Esophagus squamous epithelium (tissue), 5 donors: Measurements from ENCODE around the gene SMIM22. TPM values are rescaled to one million over a fixed set of nuclear protein-coding genes. Genes with fewer than 3 reads are reported as not detected.

Experiments
- DNase-seq: peaks from one replicate; lab custom pipeline; 2025; lab: John Stamatoyannopoulos, UW
- H3K27ac ChIP-seq, 4 donors: fragments of 200-600 bp; sonication (generic); one replicate each; pipeline ENCODE4 v1.5.1; 2016 to 2019; ENCODE audit warnings: mild to moderate bottlenecking in 1 of 4
- H3K27me3 ChIP-seq, 4 donors: fragments of 200-600 bp; sonication (generic); 1 replicate in 3 of 4; 2 replicates in 1 of 4; pipeline versions ENCODE4 v1.5.1 to v1.6.0; 2017 to 2021; ENCODE audit warnings: antibody characterized with exemption in 1 of 4
- H3K36me3 ChIP-seq, 3 donors: fragments of 200-600 bp; sonication (generic); one replicate each; pipeline ENCODE4 v1.5.1; 2016 to 2019
- H3K4me1 ChIP-seq, 3 donors: fragments of 200-600 bp; sonication (generic); one replicate each; pipeline ENCODE4 v1.5.1; 2017 to 2019
- H3K4me3 ChIP-seq, 4 donors: fragments of 200-600 bp; sonication (generic); 1 replicate in 3 of 4; 2 replicates in 1 of 4; pipeline ENCODE4 v1.5.1; 2016 to 2019; ENCODE audit warnings: mild to moderate bottlenecking in 2 of 4, moderate library complexity in 1 of 4
- H3K9me3 ChIP-seq, 3 donors: fragments of 200-600 bp; sonication (generic); one replicate each; pipeline ENCODE4 v1.5.1; 2016 to 2019
- POLR2A ChIP-seq, 4 donors: fragments of 450-650 bp; IDR thresholded peaks; one replicate each; pipeline ENCODE4 v1.6.1; 2017; ENCODE audit warnings: antibody characterized with exemption in 4 of 4, mild to moderate bottlenecking in 4 of 4, moderate library complexity in 3 of 4
- WGBS, 2 donors: methylation state at CpG; one replicate each; pipeline ENCODE4 v1.1.5; 2018; 5-methylcytosine and 5-hydroxymethylcytosine counted together
- intact Hi-C: fragments of 100-400 bp; cut with DNase I; formaldehyde crosslinking; loops from one replicate; pipeline ENCODE4 v1.15.0; 2022
- total RNA-seq, 4 donors: library from RNA; depleted of rRNA; stranded (reverse); fragments of >200 nt; gene quantifications; one replicate each; pipeline ENCODE4 v1.1.0, GENCODE V29; 2016
- TF ChIP-seq, protein P1 (sequence below), 6 experiments: fragments of 450-650 bp in 4 of 6; fragments of 200-600 bp in 2 of 6; sonication (generic) in 2 of 6; IDR thresholded peaks; one replicate each; pipeline ENCODE4 v1.5.1; 2016 to 2019; ENCODE audit warnings: antibody characterized with exemption in 6 of 6, mild to moderate bottlenecking in 4 of 6, moderate library complexity in 4 of 6
- donor health status: DM: yes; HTN: yes; CAD: no.

SMIM22 gene
- total RNA-seq, 4 donors from 2014 or later = 4.8 to 10.2 (median 5.2) TPM; not detected in 1

GRCh38 chr16:4763791-4764190 is 31.4 kb upstream of the SMIM22 start:
- H3K27ac ChIP-seq = no peak overlapping the region
- no peaks in the 10 kb centered on the region for H3K9me3 ChIP-seq
- no peak for TF ChIP-seq POLR2A (IDR thresholded peaks at IDR 0.05)
- TF ChIP-seq, protein P1, sequence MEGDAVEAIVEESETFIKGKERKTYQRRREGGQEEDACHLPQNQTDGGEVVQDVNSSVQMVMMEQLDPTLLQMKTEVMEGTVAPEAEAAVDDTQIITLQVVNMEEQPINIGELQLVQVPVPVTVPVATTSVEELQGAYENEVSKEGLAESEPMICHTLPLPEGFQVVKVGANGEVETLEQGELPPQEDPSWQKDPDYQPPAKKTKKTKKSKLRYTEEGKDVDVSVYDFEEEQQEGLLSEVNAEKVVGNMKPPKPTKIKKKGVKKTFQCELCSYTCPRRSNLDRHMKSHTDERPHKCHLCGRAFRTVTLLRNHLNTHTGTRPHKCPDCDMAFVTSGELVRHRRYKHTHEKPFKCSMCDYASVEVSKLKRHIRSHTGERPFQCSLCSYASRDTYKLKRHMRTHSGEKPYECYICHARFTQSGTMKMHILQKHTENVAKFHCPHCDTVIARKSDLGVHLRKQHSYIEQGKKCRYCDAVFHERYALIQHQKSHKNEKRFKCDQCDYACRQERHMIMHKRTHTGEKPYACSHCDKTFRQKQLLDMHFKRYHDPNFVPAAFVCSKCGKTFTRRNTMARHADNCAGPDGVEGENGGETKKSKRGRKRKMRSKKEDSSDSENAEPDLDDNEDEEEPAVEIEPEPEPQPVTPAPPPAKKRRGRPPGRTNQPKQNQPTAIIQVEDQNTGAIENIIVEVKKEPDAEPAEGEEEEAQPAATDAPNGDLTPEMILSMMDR (IDR thresholded peaks at IDR 0.05) = no peak
- H3K4me1 ChIP-seq = peaks cover 21 to 58% (median 25%) of the 10 kb centered on the region in 3 donors
- no peak for DNase-seq
- WGBS, 2 donors = 83 to 86% methylated on average over 2 to 4 of the region's 7 CpGs
- H3K36me3 ChIP-seq = peaks cover 22 to 68% (median 34%) of the 10 kb centered on the region in 3 donors
- H3K27me3 ChIP-seq = no peaks in the 10 kb centered on the region
- no peak overlapping the region for H3K4me3 ChIP-seq
- intact Hi-C loops = no loop called here

GRCh38 chr16:4765511-4766474 is 29.4 kb upstream of the SMIM22 start:
- H3K27me3 ChIP-seq = no peaks in the 10 kb centered on the region
- WGBS, 2 donors = 66 to 70% methylated on average over 14 to 17 of the region's 26 CpGs
- peak overlapping the region in 3 of 4 donors; percentile 89 to 96 (median 90) for H3K27ac ChIP-seq
- H3K36me3 ChIP-seq = peaks cover 13 to 48% (median 17%) of the 10 kb centered on the region in 3 donors
- no peak for DNase-seq
- H3K9me3 ChIP-seq = no peaks in the 10 kb centered on the region
- peaks cover 24 to 64% (median 25%) of the 10 kb centered on the region in 3 donors for H3K4me1 ChIP-seq
- intact Hi-C loops = no loop called here
- no peak for TF ChIP-seq POLR2A (IDR thresholded peaks at IDR 0.05)
- TF ChIP-seq, protein P1 (IDR thresholded peaks at IDR 0.05) = no peak
- H3K4me3 ChIP-seq = peak overlapping the region; percentile 74 to 97 (median 94)

DNA sequence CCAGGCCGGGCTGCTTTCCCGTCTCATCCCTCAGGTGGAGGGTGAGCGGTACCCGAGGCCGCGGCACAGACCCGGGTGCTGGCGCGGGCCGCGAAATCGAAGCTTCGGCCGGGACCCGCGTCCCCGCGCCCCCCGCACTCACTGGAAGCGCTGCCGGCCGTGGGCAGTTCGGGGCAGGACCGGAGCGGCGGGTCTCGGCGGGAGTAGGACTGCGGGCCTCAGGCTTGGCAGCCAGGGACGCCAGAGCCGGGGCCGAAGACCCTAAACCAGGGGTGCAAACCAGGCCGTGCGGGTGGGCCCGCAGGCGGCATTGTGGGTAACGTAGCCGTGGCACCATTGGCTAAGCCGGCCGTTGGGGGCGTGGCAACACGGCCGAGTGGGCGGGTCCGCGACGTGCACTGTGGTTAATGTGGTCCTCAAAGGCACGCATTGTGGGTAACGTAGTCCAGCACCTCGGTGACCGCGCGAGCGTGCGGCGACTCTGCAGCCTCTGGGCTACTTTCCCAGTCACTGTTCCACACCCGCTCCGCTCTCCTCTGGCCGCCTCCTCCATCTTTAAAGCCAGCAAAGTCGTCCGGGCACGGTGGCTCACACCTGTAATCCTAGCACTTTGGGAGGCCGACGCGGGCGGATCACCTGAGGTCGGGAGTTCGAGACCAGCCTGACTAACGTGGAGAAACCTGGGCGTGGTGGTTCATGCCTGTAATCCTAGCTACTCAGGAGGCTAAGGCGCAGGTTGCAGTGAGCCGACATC is 28.1 kb upstream of the SMIM22 start, which contains the start of gene ZNF500:
ZNF500 (minus strand) TSS at position 288 of the 754 bp plus-strand sequence. CDS start 1,184 bp downstream, outside the sequence.
- intact Hi-C loops = no loop called here
- 2 to 3% methylated on average over 8 to 17 of the region's 72 CpGs for WGBS, 2 donors
- Histone ChIP-seq H3K36me3 (peaks cover 9 to 36% (median 11%) of the 10 kb centered on the region in 3 donors), H3K9me3 (no peaks in the 10 kb centered on the region), H3K4me3 (peak within 1 kb of the TSS; percentile 74 to 97 (median 94)), H3K27me3 (no peaks in the 10 kb centered on the region), H3K4me1 (peaks cover 24 to 63% (median 25%) of the 10 kb centered on the region in 3 donors), H3K27ac (peak within 1 kb of the TSS; percentile 89 to 96 (median 93))
- peak; percentile 81 for DNase-seq
- TF ChIP-seq POLR2A (IDR thresholded peaks at IDR 0.05) = peak in 3 of 4 donors; percentile 39 to 63 (median 41)
- TF ChIP-seq, protein P1 (IDR thresholded peaks at IDR 0.05) = peak in 1 of 6 experiments; percentile 24

DNA sequence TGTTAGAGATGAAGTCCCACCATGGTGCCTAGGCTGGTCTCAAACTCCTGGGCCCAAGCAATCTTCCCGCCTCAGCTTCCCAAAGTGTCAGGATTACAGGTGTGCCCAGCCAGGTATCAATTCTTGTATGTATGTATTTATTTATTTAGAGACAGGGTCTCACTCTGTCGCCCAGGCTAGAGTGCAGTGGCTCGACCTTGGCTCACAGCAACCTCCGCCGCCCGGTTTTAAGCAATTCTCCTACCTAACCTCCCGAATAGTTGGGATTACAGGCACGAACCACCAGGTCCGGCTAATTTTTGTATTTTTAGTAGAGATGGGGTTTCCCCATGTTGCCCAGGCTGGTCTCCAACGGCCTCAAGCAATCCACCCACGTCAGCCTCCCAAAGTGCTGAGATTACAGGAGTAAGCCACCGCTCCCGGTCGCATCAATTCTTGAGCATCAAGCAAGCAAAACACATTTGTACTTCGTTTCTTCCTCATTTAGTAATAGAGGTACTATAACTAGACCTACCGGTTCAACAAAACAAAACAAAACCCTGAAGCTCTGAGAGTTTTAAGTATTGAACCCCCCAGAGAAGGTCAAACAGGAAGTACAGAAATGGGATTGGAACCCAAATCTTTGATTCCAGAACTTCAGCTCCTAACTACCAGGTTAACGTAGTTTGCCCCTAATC is 27.2 kb upstream of the SMIM22 start:
- no peak for TF ChIP-seq POLR2A (IDR thresholded peaks at IDR 0.05)
- TF ChIP-seq, protein P1 (IDR thresholded peaks at IDR 0.05) = no peak
- no peaks in the 10 kb centered on the region for H3K9me3 ChIP-seq
- peak overlapping the region; percentile 74 to 97 (median 94) for H3K4me3 ChIP-seq
- intact Hi-C loops = no loop called here
- no peaks in the 10 kb centered on the region for H3K27me3 ChIP-seq
- no peak for DNase-seq
- H3K36me3 ChIP-seq = peaks cover 6 to 26% (median 6%) of the 10 kb centered on the region in 3 donors
- WGBS, 2 donors = 25 to 26% methylated on average over 17 of the region's 17 CpGs
- H3K27ac ChIP-seq = peak overlapping the region; percentile 89 to 96 (median 93)
- H3K4me1 ChIP-seq = peaks cover 24 to 54% (median 25%) of the 10 kb centered on the region in 3 donors
